A549 treated with Mapracorat at 1 μM for 4 hours (cell line): Measurements from ENCODE around the gene ARMH4. TPM values are rescaled to one million over a fixed set of nuclear protein-coding genes. Genes with fewer than 3 reads are reported as not detected.

Experiments
- total RNA-seq: library from RNA; stranded (reverse); fragments of 200-300 nt; extraction: Qiagen RNA extraction; gene quantifications from 5 replicates; pipeline ENCODE4 v1.2.3, GENCODE V29; 2022

The ARMH4 gene
- 0.17 to 1.5 TPM (median 0.77 TPM) in 5 replicates for total RNA-seq

DNA sequence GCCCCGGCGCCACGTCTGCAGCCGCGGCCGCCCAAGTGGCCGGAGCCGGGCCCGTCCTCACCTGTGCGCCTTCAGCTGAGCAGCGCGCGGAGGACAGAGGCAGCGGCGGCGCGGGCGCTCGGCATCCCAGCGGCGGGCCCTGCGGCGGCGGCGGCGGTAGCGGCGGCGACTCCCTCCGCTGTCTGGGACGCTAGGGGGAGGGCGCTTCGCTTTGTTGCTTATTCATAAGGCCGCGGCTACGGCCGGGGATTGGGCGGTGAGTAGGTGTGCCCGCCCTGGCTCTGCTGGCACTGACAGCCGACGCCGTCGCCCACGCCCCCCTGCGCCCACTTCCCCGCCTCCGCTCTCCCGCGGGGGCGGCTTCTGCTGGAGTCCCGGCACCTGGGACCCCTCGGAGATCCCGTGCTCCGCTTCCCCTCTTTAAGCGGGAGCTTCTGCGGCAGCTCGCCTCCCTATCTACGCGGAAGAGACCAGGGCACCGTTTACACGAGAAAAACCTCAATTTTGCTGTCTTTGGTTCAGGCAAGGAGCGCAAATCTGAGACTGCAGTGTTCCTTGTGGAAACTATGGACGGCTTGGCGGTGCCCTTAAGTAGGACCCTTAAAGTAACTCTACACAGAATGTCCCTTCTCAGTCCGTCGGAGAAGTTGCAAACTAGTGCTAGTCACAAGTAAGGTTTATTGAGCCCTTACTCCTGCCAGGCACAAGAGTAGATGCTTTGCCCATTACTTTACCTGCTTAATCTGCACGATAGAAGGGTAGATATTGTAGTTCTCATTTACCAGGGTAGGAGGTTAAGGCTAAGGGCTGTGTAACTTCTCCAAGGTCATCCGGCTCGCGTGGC lies at the start of gene ARMH4:
Gene ARMH4 (minus strand): TSS at position 200 of the 844 bp plus-strand sequence. CDS start 12,855 bp downstream, outside the sequence.

DNA sequence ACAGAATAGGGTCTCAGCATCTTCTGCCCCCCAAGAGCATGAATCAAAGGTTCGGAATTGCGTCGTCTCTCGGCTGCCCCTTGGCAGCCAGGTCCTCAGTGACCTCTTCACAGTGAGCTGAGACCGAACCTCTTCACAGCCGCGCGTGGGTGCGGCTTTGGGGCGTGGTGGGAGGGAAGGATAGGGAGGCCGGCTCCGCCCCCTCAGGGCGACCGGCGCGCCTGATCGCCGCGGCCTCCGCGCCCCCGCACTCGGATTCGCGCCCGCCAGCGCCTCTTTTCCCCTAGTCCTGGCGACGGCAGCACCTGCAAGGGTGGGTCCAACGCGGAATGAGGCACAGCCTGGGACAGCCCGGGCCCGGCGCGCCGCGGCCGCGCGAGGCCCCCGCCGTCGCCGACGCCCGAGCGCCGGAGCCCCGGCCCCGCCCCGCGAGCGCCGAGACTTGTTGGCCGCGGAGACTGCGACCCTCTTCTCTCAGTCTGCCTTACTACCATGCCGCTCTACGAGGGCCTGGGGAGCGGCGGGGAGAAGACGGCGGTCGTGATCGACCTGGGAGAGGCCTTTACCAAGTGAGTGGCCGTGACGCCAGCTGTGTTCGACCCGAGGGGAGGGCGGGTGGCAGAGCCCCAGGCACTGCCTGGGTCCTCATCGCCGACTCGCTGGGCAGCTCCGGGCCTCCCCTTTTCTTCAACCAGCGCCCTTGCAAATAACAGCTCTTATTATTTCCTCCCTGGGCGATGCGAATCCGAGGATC lies 47.9 kb upstream of the ARMH4 start, which contains the start of gene ACTR10:
Gene ACTR10 (plus strand): TSS at position 424 of the 754 bp plus-strand sequence. CDS start 69 bp downstream, at position 493.

Other genes with a start within 250 kb of the ARMH4 start
- 42.4 to 52.1 TPM (median 45.1 TPM) in 5 replicates for gene ACTR10, start 47.9 kb upstream of the ARMH4 start, total RNA-seq
- gene PSMA3, start 92.6 kb upstream of the ARMH4 start, total RNA-seq: 176 to 266 TPM (median 188 TPM) in 5 replicates
- gene ARID4A, start 146.3 kb upstream of the ARMH4 start, total RNA-seq: 4.1 to 5.5 TPM (median 5.2 TPM) in 5 replicates
- gene TOMM20L, start 243.7 kb upstream of the ARMH4 start, total RNA-seq: not detected in 5 replicates